Activated CD8-positive, alpha-beta memory T cell treated with anti-CD3 and anti-CD28 coated beads, Interleukin-2, amount 50 U/mL, for 4 hours (primary cell): Measurements from ENCODE around the gene ME1.
A peak's percentile ranks its signal among the peaks of the same experiment; 100 is the strongest.
"Not testable (repeated sequence)": the region's sequence is repeated elsewhere in the genome, so short reads cannot be mapped to it uniquely, and the experiment has no call there.

ENCODE experiments used
- DNase-seq: peaks from one replicate; pipeline ENCODE4 v3.0.0-alpha.2; 2020

Gene ME1

DNA sequence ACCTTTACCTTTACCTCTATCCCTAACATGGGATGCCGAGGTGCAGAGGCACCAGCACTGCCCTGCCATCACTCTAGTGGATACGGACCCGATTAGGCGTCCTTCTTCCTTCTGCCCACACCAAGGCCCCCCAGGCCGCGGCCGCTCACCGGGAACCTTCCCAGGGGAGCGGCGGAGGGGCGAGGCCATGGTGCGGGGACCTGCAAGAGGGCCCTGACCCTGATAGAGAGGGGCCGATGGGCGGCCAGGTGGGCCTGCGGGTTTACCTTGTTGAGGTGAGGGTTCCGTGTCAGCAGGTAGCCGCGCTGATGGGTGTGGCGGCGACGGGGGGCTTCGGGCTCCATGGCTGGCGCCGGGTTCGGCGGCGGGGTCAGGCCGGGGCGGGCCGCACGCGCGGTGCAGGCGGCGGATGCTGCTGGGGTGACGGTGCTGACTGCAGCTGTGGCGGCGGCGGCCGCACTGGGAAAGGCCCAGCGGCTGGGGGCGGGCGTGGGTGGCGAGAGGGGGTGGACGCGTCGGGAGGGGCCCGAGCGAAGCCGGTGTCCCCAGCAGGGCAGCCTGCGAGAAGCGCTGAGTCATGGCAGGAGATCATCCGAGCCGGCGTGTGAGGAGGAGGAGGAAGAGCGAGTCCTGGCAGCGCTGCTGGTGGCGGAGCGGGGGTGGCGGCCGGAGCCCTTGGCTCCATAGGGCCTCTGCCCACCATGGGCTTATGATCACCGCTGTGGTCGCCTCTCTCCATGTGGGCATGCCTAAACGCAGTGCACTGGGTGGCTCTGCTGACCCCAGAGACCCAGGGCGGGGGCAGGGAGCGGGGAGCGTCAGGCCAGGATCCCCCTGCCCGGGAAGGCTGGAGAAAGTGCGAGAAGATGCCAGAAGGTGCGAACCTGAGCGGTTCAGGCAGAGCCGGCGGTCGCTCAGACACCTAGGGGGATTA lies at the start of gene ME1:
Gene ME1 (minus strand): TSS at position 441 of the 934 bp plus-strand sequence. CDS start 97 bp downstream, at position 344.
- peak; percentile 49 for DNase-seq

DNA sequence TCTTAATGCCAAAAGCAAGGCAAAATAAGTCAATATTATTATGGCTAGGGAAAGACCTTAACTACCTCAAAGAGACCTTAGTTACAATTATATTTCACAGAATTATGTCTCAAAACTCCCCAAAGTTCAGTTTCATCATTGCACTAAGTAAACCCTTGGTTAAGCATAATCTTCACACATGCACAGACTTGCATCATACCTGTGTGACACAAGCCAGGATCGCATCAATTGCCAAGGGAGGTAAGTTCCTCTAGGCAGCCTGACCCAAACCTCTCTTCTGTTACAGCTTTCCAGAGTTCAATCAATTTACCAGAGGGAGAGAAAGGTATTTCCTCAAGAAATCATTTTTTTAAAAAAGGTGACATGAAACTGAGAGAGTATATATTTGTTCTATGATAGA lies 49.6 kb upstream of the ME1 start:
- no peak for DNase-seq

GRCh38 chr6:83479389-83479788 lies 48.5 kb upstream of the ME1 start:
- no peak for DNase-seq

DNA sequence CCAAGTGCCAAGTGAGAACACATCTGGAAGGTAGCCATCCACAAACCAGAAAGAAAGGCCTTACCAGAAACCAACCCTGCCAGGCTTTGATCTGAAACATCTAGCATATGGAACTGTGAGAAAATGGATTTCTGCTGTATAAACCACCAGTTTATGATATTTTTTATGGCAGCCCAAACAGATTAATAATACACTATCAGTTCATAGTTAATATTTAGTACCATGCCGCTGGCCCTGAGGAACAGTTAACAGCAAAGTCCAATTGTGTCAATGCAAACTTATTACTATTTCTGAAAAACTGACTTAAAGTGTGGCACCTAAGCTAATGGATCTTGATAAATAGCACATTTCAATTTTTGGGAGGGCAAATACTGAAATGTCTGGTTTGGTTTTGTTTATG lies 46.1 kb upstream of the ME1 start:
- DNase-seq, result no peak

DNA sequence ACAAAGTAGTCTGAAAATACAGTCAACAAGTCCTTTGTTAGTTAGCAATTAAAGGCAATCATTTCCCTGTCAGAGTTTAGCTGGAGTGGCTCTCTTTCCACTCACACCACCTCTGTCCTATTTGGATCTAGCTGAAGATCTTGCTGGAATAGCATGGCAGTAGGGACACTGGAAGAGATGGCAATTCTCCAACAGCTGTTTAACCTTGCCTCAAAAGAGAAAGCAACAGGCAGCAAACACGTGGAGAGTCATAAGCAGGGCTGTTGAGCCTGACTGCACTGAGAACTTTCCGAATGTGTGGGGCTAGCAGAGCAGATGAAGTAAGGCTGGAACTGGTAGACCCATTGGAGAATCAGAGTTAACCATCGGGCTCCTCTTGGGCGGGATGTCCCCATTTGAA lies 43.5 kb upstream of the ME1 start:
- DNase-seq, result no peak

GRCh38 chr6:83472767-83473166 lies 41.9 kb upstream of the ME1 start:
- DNase-seq, result no peak

GRCh38 chr6:83470587-83470986 lies 39.7 kb upstream of the ME1 start:
- DNase-seq, result no peak

DNA sequence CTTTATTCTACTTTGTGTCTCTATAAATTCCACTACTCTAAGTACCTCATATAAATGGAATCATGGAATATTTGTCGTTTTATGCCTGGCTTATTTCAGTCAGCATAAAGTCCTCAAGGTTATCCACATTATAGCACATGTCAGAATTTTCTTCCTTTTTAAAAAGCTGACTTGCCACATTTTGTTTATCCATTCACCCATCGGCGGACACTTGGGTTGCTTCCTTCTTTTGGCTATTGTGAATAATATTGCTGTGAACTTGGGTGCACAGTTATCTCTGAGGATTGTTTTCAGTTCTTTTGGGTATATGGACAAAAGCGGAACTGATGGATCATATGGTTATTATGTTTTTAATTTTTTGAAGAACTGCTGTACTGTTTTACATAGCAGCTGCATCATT lies 39.1 kb upstream of the ME1 start:
- no peak for DNase-seq

DNA sequence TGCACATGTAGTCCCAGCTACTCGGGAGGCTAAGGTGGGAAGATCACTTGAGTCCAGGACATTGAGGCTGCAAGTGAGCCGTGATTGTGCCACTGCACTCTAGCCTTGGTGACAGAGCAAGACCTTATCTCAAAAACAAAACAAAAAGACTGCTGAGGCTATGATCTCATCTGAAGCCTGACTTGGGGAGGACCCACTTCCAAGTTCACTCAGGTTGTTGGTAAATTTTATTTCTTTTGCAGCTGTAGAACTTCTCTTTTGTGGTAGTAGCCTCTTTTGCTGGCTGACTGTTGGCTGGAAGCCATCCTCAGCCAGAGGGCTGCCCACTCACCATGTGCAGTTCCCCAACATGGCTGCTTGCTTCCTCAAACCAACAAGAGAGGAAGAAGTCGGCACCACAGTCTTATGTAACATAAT lies 36.8 kb upstream of the ME1 start:
- no peak for DNase-seq

DNA sequence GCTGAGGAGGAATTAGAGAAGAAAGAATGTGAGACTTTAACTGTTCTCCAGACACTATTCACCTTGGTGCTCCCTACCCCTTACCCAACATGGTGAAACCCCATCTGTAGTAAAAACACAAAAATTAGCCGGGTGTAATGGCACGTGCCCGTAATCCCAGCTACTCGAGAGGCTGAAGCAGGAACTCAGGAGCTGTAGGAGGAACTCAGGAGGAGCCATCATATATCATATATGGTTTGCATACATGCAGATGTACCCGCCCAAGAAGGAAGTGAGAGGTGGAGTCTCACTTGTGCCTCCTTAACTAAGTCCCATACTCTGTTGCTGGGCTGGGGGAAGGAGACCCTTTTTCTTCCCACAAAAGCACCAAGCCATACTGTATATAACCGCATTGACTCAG lies 35.5 kb upstream of the ME1 start:
- DNase-seq, result no peak

DNA sequence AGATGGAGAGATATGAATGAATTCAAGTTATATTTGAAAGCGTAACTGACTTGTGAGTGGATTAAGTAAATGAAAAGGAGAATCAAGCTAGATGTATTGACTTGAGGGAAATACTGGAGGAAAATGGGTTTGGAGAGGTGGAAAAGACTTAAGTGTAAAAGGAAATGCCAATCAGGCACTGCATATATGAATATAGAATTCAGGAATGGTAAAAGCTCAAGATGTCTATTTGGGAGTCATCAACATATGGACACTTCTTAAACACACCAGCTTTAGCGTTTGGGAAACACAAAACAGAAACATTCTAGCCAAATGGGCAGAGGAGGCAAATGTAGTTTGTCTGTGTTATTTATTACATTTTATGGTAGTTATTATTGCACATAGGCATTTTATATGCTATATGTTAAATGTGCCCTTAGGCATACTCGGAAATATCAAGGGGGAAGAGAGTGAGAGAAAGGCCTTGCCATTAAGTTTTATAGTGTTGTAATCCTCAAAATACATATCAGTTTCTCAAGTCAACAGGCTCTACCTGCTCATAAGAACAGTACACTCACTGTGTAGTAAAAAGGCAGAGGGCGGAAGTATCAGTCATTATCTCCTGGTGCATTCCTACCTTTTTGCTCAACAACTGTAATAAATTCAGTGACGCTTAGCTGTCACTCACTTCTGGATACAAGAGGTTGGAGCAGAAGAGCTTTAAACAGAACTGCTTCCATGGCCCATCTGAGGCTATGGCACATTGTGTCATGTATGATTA lies 33.7 kb upstream of the ME1 start:
- DNase-seq, result no peak

GRCh38 chr6:83463886-83464285 lies 33.0 kb upstream of the ME1 start:
- DNase-seq, result no peak

- no peak for DNase-seq
Measured at GRCh38 chr6:83462524-83462923, 31.7 kb upstream of the ME1 start.

DNA sequence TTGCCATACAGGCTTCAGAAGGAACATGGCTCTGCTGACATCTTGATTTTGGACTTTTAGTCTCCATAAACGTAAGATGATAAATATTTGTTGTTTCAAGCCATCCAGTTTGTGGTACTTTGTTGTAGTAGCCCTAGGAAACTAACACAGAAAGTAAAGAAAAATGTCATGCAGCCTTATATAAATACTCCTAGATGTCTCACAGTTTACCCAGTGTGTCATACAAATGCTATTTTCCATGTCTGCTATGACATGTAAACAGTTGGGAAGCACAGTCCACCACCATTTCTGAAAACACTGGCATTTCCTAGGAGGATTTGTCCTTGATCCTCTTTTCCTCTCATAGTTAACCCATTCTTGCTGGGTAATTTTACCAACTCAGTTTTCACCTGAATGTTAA lies 30.6 kb upstream of the ME1 start:
- no peak for DNase-seq

DNA sequence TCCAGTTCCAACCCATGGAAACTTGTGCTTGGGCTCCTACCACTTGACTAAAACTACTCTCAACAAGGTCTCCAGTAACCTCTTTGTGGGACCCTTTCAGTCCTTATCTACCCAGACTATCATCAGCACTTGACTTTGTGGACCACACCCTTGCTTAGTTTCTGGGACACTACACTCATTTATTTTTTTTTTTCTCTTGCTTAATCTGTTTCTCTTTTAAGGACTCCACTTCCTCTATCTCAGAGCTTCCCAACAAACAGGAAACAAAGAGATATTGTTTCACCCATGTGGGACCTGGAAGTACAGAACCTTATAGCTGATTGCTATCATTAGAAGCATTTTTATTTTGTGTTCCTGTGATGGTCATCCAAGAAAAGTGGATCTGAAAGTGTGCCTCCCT lies 28.8 kb upstream of the ME1 start:
- no peak for DNase-seq

DNA sequence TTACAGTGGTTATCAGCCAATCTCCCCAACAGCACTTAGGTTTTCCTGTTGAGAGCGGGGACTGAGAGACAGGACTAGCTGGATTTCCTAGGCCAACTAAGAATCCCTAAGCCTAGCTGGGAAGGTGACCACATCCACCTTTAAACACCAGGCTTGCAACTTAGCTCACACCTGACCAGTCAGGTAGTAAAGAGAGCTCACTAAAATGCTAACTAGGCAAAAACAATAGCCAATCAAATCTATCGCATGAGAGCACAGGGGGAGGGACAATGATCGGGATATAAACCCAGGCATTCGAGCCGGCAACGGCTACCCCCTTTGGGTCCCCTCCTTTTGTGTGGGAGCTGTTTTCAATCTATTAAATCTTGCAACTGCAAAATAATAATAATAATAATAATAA lies 19.2 kb upstream of the ME1 start:
- not testable (repeated sequence) for DNase-seq

DNA sequence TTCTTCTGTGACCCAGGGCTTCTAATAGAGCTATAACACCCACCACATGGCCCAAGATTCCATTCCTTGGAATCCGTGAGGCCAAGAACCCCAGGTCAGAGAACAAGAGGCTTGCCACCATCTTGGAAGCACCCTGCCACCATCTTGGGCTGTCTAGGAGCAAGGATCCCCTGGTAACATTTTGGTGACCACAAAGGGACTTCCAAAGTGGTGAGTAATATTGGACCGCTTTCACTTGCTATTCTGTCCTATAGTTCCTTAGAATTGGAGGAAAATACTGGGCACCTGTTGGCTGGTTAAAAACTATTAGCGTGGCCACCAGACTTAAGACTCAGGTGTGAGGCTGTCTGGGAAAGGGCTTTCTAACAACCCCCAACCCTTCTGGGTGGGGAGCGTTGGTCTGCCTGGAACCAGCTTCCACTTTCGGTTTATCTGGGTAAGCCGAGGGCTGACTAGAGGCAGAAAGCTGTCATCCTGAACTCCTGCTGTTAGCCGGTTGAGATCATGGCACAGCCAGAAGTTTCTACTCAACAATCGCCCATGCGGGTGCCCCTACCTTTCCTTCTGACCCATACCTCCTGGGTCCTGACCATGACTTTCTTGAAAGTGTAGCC lies 13.3 kb upstream of the ME1 start:
- DNase-seq, result not testable (repeated sequence)

- DNase-seq, result no peak
Measured at GRCh38 chr6:83443516-83443915, 12.7 kb upstream of the ME1 start.

- DNase-seq, result no peak
Measured at GRCh38 chr6:83442752-83443151, 11.9 kb upstream of the ME1 start.

GRCh38 chr6:83439201-83439600 lies 8.3 kb upstream of the ME1 start:
- DNase-seq, result no peak

DNA sequence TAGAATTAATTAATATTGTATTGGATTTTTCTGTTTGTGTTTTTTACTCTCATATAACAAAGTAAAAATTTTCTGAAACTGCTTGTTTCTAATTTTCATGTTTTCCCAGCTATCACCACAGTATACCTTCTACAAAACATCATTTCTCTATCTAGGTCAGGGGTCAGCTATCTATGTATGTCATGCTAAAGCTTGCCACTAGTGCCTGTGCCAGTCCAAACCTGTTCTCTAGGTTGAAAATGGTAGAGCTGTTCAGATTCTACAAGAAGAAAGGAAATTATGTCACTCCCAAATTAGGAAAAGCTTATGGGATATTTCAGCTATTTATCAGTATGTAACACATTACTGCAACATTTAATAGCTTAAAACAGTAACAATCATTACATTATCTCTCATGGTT lies 5.8 kb upstream of the ME1 start:
- DNase-seq, result no peak

- DNase-seq, result no peak
Measured at GRCh38 chr6:83433177-83433576, 2.3 kb upstream of the ME1 start.

DNA sequence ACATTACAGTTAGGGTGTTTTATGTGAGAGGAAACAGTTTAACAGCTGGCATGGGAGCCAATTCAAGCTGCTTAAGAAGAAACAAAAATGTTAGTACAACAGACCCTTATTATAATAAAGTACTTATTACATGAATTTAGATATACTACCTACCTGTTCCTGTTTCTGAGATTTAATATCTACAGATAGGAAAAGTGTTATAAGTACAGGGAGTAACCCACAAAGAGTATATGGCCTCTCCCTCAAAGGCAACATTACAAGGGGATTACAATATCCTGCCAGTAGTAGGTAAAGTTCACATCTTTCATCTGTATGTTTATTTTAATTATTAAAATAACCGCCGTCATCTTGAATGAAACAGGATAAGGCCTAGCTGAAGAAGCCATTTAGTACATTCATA lies 1.8 kb upstream of the ME1 start:
- no peak for DNase-seq
